Measurements from ENCODE around the gene USP31. TPM values are rescaled to one million over a fixed set of nuclear protein-coding genes. Genes with fewer than 3 reads are reported as not detected.
A peak's percentile ranks its signal among the peaks of the same experiment; 100 is the strongest.
"Not testable (repeated sequence)": the region's sequence is repeated elsewhere in the genome, so short reads cannot be mapped to it uniquely, and the experiment has no call there.

USP31 gene
- polyA plus RNA-seq, 12 donors, result 3.0 to 8.9 (median 6.6) TPM; not detected in 1

DNA sequence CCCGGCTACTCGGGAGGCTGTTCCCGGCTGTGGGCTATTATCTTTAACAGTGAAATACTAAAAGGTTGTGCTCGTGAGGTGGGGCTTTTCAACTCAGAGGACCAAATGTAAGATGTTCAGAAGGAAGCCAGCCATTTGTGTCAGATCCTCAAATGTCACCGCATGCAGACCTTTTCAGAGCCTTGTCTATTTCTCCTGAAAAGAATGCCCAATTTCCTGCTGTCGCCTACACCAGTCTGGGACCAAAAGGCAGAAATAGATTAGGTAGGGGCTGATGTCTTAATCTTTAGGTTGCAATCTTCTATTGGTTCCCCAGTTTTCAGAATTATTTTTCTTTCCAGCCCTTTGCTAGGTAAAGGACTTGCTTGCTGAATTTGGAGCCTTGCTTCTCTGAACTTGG, 8.9 kb upstream of the USP31 start:
- DNase-seq, result no peak

DNA sequence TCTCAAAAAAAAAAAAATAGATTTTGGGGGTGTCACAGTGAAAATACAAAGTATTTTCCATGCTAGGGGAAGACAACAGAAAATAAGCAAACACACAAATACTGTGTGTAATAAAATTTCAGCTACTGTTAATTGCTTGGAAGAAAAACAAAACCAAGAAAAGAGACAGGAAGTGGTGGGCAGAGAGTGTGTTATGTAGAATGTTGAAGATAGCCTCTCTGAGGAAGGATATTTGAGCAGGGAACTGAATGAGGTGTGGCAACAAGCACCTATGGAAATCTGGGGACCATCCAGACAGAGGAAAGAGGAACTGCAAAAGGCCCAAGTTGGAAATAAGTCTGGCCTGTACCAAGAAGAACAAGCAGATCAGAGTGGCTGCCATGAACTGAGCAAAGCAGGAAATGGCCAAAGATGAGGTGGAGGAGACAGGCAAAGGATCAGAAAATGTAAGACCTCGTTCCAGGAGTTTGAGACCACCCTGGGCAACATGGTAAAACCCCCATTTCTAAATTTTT, 7.8 kb upstream of the USP31 start:
- DNase-seq, result no peak

DNA sequence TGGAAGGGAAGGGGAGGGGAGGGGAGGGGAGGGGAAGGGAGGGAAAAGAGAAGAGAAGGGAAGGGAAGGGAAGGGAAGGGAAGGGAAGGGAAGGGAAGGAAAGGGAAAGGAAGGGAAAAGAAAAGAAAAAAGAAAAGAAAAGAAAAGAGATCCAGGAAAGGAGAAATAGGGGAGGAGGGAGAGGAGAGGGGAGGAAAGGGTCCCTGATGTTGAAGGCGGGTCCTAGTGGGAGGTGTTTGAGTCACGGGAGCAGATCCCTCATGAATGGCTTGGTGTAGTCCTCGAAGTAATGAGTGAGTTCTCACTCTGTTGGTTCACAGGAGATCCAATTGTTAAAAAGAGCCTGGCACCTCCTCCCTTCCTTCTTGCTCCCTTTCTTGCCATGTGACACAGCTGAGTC, 6.9 kb upstream of the USP31 start:
- no peak for DNase-seq

DNA sequence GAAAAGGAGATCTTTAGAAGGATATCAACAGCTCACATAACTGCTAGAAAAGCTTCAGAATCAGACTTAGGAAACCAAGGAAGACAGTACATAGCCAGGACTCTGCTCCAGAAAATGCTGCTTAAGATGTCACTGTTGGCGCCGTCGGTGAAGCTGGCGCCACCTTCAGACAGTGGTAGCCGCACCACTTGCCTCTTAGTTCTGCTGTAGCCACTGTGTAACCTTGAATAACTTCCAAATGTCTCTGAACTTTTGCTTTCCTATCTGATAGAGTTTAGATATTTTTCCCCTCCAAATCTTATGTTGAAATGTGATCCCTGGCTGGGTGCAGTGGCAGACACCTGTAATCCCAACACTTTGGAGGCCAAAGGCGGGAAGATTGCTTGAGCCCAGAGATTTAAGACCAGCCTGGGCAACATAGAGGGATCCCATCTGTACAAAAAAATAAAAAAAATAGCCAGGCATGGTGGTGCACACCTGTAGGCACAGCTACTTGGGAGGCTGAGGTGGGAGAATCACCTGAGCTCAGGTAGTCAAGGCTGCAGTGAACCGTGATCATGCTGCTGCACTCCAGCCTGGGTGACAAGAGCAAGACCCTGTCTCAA, 6.3 kb upstream of the USP31 start:
- no peak for DNase-seq

DNA sequence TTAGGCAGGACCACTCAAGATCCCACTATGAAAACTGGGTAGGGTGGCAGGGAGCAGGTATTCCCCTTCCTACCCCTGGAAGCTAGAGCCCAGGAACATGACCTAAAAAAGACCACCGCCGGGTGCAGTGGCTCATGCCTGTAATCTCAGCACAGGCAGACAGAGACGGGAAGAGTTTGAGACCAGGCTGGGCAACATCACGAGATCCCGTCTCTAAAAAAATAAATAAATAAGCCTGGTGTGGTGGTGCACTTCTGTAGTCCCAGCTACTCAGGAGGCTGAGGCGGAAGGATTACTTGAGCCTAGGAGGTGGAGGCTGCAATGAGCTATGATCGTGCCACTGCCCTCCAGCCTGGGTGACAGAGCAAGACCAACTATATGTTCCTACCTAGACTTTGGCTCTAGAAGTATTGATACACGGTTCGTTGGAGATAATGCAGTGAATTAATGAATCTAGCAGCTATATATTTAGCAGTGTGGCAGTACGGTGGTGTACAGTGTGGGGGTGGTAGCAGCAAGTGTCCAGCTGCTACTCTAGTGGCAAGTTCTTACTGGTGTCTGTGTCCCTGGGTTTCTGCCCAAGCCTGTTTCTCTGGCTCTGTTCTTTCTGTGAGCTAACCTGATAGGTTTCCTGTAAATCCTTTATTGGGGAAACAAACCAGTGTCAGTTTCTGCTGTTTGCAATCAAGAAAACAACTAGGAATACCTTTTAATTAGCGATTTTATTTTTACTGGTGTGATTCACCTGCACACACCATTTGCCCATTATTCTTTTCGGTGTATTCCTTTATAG, 3.3 kb upstream of the USP31 start:
- no peak for DNase-seq

DNA sequence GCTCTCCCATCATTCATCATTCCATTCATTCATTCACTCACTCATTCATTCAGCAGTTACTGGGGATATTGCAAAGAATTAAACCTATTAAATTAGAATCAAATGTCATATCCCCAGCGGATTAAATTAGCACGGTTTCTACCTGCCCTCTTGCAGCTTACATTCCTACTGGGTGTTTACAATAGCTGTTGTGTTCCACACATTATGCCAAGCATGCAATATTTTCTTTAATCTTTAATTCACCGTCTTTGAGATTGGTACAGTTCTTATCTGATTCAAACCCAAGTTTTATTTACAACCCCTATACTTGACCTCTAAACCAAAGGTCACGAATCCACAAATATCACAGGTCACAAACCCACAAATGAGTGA, 727 bp upstream of the USP31 start:
- no peak for DNase-seq

DNA sequence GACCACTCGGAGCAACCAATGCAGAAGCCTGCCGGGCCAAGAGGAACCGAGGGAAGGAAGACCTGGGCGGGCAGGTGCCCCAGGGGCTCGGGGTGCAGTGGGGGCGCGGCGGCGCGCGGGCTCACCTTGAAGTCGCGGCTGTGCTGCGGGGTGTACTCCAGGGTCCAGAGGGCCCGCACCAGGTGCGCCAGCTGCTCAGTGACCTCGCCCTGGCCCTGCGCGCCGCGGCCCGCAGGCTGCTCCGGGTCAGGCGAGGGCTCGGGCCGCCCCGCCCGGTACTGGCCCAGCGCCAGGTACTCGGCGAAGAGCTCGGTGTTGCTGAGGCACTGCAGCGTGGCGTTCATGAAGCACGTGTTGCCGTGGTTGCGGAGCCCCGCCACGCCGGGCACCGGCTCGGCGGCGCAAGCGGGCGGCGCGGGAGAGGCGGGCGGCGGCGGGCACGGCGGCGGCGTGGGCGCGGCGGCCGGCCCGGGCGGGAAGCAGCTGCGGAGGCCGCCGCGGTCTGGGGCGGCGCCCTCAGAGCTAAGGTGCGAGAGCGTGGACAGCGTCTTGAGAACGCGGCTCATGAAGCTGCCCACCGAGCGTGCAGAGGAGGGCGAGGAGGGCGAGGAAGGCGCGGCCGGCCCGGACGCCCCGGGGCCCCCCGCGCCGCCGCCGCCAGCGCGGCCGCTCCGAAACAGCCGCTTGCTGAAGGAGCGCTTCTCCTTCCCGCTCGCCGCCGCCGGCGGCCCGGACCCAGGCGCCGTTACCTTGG, 562 bp downstream of the USP31 start:
- DNase-seq, result peak; percentile 53

DNA sequence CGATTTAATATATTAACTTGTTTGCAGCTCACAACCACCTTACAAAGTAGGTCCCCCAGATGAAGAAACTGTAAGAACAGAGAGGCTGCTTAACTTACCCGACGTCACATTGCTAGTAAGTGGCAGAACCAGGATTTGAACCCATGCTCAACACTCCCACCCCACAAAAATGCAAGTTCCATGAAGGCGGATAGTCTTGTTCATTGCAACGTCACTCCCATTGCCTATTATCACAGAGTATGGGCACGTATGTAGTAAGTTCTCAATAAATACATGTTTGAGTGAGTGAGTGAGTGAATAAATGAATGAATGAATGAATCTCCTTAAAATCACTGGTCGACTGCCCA, 1.1 kb downstream of the USP31 start:
- DNase-seq, result no peak

DNA sequence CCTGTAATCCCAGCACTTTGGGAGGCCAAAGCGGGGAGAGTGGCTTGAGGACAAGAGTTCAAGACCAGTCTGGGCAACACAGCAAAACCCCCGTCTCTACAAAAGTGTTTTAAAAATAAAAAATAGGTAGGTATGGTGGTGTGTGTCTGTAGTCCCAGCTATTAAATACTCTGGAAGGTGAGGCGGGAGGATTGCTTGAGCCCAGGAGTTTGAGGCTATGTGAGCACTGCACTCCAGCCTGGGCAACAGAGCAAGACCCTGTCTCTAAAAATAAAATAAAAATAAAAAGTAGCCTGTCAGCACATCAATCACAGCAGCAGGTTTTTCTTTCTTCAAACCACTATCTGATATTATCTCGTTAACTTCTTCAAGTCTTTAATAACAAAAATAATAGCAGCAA, 1.6 kb downstream of the USP31 start:
- no peak for DNase-seq

DNA sequence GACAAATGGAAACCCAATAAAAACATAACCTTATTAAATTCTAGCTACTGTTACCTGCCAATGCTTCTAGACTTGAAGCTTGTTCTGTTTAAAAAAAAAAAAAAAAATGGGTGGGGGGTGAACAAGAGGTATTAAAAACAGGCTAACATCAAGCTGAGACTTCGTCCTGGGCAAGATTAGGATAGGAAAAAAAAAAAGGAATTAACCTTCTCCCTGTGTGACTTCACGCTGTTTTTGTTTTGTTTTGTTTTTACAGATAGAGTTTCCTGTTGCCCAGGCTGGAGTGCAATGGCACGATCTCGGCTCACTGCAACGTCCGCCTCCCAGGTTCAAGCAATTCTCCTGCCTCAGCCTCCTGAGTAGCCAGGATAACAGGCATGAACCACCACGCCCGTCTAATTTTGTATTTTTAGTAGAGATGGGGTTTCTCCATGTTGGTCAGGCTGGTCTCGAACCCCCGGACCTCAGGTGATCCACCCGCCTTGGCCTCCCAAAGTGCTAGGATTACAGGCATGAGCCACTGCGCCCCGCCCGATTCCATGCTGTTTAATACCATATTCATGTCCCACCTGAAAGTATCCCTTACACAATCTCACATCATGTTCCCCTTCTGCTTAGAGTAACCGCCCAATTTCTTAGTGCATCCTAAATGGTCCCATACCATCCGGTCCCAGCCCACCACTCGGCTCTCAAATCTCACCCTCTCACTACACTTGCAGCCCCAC, 2.2 kb downstream of the USP31 start:
- DNase-seq, result no peak

DNA sequence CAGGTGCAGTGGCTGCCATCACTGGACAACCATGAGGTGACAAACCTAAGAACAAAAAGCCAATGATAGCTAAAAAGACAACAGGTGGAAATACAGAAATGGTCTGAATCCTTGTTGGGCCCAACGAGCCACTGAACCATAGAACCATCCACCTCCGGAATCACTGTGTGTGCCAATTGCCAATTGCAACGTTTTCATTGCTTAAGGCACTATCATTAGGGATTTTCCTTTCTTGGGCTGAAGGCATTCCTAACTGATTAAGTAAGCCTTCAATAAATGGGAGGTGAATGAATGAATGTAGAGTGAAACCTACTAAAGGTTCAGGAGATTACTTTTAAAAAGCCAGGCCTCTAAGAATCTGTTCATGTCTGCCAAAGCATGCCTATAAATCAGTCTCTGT, 3.6 kb downstream of the USP31 start:
- no peak for DNase-seq

DNA sequence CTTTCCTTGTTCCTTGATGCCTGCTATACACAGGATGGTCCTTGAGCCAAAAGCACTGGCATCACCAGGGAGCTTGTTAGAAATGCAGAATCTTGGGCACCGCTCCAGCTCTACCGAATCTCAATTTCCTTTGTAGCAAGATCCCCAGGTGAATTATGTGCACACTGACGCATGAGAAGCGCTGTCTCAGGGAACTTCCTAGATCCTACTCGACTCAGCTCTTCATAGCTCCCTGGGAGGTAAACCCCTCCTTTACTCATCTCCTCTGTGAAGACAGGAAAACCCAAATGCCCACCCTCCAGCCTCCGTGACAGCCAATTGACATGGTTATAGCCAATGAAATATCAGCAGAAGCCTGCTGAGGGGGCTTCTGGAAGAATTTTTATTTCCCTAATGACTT, 4.1 kb downstream of the USP31 start:
- no peak for DNase-seq

DNA sequence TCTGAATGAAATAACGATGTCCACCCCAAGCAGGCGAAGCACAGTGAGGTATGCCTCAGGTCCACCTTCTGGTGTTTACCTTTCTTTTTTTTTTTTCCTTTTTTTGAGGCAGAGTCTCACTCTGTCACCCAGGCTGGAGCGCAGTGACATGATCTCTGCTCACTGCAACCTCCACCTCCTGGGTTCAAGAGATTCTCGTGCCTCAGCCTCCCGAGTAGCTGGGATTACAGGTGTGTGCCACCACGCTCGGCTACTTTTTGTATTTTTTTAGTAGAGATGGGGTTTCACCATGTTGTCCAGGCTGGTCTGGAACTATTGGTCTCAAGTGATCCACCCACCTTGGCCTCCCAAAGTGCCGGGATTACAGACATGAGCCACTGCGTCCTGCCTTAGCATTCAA, 4.9 kb downstream of the USP31 start:
- not testable (repeated sequence) for DNase-seq

DNA sequence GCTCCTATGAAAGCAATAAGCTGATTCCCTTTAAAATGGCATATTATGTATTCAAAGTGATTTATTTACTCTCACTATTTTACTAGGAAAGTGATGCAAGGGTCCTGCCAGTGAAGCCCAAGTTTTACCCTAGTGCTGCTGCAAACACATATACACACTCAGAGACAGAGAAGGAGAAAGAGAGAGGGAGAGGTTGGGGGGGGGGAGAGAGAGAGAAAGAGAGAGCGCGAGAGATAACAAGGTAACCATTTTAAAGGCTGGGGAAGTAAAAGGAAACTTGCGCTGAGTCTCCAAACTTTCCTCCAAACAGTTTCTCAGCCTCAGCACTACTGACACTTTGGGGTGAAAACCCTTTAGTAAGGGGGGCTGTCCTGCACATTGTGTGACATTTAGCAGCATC, 5.9 kb downstream of the USP31 start:
- no peak for DNase-seq

DNA sequence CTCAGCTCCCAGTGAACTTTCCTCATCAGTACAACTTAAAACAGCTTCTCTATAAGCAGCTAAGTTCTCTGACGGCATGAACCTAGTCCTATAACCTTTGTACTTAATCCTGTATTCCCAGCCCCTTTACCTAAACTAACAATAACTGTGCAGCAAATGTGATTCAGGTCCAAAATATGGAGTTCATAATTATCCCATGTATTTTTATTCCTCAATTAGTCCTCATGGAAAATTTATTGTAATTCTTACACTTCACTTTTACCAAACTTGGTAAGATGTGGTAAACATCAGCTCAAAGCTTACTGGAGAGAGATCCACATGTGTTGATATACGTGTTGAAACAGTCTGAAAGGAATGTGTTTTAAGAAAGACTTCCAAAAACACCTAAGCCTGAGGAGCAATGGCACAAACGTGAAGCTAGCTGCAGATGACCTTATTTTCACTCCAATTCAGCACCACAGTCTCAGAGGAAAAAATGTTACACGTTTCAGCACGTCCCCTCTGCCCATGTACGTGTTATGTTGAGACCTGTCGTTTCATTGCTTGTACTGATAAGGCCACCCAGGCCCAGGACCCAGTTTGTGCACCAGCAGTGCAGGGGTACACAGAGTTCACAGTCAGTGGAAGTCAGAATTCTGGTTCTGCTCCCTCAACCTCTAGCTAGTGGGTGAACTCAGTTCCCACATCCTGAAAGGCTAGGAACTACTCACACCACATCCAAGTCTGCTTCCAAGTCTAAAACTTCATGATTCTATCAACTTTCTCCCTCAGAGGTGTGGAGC, 7.1 kb downstream of the USP31 start:
- DNase-seq, result no peak

DNA sequence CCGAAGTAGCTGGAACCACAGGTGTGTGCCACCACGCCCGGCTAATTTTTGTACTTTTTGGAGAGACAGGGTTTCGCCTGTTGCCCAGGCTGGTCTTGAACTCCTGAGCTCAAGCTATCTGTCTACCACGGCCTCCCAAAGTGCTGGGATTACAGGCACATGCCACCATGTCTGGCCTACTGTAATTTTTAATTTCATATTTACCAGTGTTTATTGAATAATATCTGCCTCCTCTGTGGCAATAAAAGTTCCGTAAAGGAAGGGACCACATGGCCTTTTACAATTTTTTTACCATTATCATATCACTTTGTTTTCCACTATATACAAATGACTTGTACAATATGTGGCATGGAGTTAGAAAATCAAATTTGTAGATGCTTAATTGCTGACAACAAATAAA, 7.8 kb downstream of the USP31 start:
- no peak for DNase-seq

DNA sequence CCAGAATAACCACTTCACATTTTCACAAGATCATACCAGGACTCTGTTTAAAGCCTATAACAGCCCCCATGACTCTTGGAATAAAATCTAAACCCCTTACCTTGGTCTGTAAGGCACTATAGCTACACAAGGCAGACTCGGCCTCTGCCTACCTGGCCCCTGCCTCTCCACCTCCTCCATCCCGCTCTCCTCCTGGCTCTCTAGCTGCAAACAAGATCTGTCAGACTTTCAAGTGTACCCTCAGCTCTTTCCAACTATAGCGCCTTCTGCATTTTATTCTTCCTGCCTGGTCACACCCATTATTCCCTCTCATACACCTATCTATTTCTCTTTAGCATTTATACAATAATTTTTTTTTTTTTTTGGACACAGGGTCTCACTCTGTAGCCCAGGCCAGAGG, 8.2 kb downstream of the USP31 start:
- DNase-seq, result no peak

DNA sequence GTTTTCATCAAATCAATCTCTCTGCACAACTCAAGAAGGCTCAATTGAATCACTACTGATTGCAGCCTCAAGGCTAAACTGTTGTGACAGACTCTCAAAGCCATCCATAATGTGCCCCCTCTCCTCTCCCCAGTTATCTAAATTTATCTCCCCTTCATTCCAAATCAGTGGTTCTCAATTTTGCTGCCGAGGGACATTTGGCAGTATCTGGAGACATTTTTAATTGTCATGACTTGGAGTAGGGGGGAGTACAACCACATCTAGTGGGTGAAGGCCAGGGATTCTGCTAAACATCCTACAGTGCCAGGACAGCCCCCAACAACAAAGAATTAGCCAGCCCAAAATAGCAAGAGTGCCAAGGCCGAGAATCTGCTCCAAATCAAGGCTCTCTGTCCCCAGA, 9.1 kb downstream of the USP31 start:
- DNase-seq, result no peak

DNA sequence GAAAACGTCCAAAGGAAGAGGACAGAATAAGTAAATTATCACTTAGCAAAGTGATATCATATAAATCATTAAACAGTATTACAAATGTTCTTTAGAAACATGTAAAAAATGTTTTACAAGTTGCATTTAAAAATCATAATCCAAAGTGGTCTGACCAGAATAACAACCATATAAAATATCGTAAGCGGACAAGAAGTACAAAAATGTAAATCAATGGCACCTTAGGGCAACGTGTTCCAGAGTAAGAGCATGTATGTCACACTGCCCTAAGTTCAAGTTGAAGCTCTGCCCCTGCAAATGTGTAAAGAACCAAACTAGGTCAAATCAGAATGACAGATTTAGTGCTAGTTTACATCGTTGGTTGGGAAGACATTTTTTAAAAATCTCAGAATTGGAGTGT, 11.4 kb downstream of the USP31 start:
- no peak for DNase-seq

DNA sequence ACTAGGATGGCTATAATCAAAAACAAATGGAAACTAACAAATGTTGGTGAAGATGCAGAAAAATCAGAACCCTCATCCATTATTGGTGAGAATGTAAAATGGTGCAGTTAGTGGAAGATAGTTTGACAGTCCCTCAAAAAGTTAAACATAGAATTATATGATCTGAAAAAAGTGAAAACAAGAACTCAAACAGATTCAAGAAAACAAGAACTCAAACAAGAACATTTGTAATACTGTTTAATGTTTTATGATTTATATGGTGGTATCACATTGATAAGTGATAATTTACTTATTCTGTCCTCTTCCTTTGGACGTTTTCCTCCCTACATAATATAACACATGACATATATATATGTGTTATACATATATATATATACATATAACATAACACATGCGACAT, 12.0 kb downstream of the USP31 start:
- DNase-seq, result no peak

DNA sequence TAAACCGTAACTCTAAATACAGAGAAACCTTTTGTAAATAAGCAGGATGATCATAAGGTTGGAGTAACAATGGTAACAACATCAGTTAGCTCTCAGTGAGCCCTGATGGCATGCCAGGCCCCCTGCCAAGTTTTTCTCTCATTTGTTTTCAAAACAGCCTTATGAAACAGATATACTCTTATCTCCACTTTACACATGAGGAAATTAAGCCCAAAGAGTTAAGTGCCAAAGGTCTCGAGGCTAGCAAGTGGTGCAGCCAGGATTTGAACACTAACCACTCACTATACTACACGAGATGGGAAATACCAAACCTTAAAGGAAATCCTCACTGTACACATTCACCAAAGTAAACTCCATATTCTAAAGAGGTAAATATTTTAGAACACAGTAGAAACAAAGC, 15.0 kb downstream of the USP31 start:
- no peak for DNase-seq
